NB4 (cell line): ENCODE measurements around the gene CLEC16A.

ENCODE experiments used
- MYC ChIP-seq: IDR thresholded peaks from 2 replicates; pipeline ENCODE4 v1.6.1; 2011; ENCODE audit warnings: low read depth, low read length
- POLR2A ChIP-seq: IDR thresholded peaks from 2 replicates; pipeline ENCODE4 v1.6.1; 2011; ENCODE audit warnings: mild to moderate bottlenecking; ENCODE audit not compliant: insufficient read length; ENCODE audit errors: extremely low read depth
- TF ChIP-seq, protein P1 (sequence below): IDR thresholded peaks from one replicate; pipeline ENCODE4 v1.5.1; 2012; ENCODE audit warnings: low read depth, low read length
- TF ChIP-seq, protein P2 (sequence below): IDR thresholded peaks from 2 replicates; pipeline ENCODE4 v1.6.1; 2011; ENCODE audit warnings: low read depth, low read length

DNA sequence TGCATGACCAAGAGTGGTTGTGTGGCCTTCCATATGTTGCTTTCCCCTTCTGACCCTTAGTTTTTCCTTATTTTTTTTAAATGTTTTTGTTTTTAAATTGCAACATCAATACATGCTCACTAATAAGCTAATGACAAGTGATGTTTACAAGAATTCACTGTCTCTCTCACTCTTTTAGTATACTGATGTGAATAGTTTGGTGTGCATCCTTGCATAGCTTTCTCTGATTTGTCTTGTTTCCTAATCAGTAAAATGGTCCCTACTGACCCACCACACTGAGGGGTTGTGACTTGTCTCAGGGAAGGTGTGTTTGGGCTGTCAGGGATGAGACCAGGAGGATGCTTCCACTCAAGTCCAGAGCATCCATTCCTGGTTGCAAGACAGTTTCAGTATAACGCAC lies 41.4 kb upstream of the CLEC16A start:
- TF ChIP-seq, protein P1, sequence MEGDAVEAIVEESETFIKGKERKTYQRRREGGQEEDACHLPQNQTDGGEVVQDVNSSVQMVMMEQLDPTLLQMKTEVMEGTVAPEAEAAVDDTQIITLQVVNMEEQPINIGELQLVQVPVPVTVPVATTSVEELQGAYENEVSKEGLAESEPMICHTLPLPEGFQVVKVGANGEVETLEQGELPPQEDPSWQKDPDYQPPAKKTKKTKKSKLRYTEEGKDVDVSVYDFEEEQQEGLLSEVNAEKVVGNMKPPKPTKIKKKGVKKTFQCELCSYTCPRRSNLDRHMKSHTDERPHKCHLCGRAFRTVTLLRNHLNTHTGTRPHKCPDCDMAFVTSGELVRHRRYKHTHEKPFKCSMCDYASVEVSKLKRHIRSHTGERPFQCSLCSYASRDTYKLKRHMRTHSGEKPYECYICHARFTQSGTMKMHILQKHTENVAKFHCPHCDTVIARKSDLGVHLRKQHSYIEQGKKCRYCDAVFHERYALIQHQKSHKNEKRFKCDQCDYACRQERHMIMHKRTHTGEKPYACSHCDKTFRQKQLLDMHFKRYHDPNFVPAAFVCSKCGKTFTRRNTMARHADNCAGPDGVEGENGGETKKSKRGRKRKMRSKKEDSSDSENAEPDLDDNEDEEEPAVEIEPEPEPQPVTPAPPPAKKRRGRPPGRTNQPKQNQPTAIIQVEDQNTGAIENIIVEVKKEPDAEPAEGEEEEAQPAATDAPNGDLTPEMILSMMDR: no peak
- TF ChIP-seq POLR2A: no peak
- no peak for TF ChIP-seq MYC
- TF ChIP-seq, protein P2, sequence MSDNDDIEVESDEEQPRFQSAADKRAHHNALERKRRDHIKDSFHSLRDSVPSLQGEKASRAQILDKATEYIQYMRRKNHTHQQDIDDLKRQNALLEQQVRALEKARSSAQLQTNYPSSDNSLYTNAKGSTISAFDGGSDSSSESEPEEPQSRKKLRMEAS: no peak
